Measurements from ENCODE around the gene STXBP5.

- TF ChIP-seq GABPA (IDR thresholded peaks at IDR 0.05 in 1 of 2, conservative IDR thresholded peaks at IDR 0.05 in 1 of 2) (no peak), HNF4G (IDR thresholded peaks at IDR 0.05) (no peak)
Measured at GRCh38 chr6:147260091-147260490, 55.9 kb downstream of the STXBP5 start.

Measured in liver (tissue), 2 donors.